OCI-LY7 (cell line): ENCODE measurements around the gene GDE1. TPM values are rescaled to one million over a fixed set of nuclear protein-coding genes. Genes with fewer than 3 reads are reported as not detected.

Experiments
- BruUV-seq: library from RNA; stranded (reverse); fragments of 400-500 nt; replicated peaks from 2 replicates; lab custom pipeline; 2021; lab: Mats Ljungman, UMichigan
- CTCF ChIA-PET: fragments of 300-600 bp; sonication (Branson Sonifier 250); formaldehyde crosslinking; loops from one replicate; lab custom pipeline; 2022; ENCODE audit warnings: antibody characterized with exemption; ENCODE audit not compliant: unreplicated experiment; lab: Charles Lee
- POLR2A ChIA-PET: fragments of 300-600 bp; sonication (Branson Sonifier 250); formaldehyde crosslinking; loops from one replicate; lab custom pipeline; 2022; ENCODE audit warnings: antibody characterized with exemption; lab: Charles Lee
- DNase-seq: peaks from one replicate; pipeline ENCODE4 v3.0.0-alpha.2; 2015; ENCODE audit warnings: low spot score
- H2AFZ ChIP-seq: fragments of 200-600 bp; sonication (generic), shearing (Covaris generic); 2 replicates; pipeline ENCODE4 v1.6.1; 2014; ENCODE audit warnings: mild to moderate bottlenecking, antibody characterized with exemption, low read length, moderate library complexity
- H3K27ac ChIP-seq: fragments of 200-600 bp; sonication (generic); 2 replicates; pipeline ENCODE4 v1.5.1; 2014; ENCODE audit warnings: mixed run types, low read depth, mild to moderate bottlenecking, moderate library complexity, low read length, inconsistent platforms; ENCODE audit not compliant: poor library complexity, severe bottlenecking
- H3K36me3 ChIP-seq: fragments of 200-600 bp; sonication (generic); 2 replicates; pipeline ENCODE4 v1.6.1; 2014; ENCODE audit warnings: mild to moderate bottlenecking, antibody characterized with exemption, low read length, moderate library complexity, mixed read lengths; ENCODE audit not compliant: insufficient read depth
- H3K4me1 ChIP-seq: fragments of 200-600 bp; sonication (generic); 2 replicates; pipeline ENCODE4 v1.5.1; 2014; ENCODE audit warnings: mild to moderate bottlenecking, low read length; ENCODE audit not compliant: insufficient read depth, poor library complexity, severe bottlenecking
- H3K4me2 ChIP-seq: fragments of 200-600 bp; sonication (generic); 2 replicates; pipeline ENCODE4 v1.6.1; 2014; ENCODE audit warnings: mild to moderate bottlenecking, low read length
- H3K4me3 ChIP-seq: fragments of 200-600 bp; sonication (generic); 2 replicates; pipeline ENCODE4 v1.5.1; 2014; ENCODE audit warnings: mild to moderate bottlenecking, low read depth, low read length; ENCODE audit not compliant: poor library complexity, severe bottlenecking
- H3K79me2 ChIP-seq: fragments of 200-600 bp; sonication (generic); 2 replicates; pipeline ENCODE4 v1.6.1; 2016; ENCODE audit warnings: low read depth, mild to moderate bottlenecking, low read length, moderate library complexity, mixed read lengths; ENCODE audit not compliant: insufficient read depth
- H3K9me2 ChIP-seq: fragments of 200-600 bp; sonication (generic); 2 replicates; pipeline ENCODE4 v1.6.1; 2016; ENCODE audit warnings: mild to moderate bottlenecking, low read length, mixed read lengths; ENCODE audit not compliant: insufficient read depth
- H3K9me3 ChIP-seq: fragments of 200-600 bp; sonication (generic); 2 replicates; pipeline ENCODE4 v1.6.1; 2014; ENCODE audit warnings: mild to moderate bottlenecking, mixed run types, low read length, mixed read lengths
- H4K20me1 ChIP-seq: fragments of 200-600 bp; sonication (generic); 2 replicates; pipeline ENCODE4 v1.6.1; 2014; ENCODE audit warnings: mild to moderate bottlenecking, antibody characterized with exemption, low read length, moderate library complexity, mixed read lengths; ENCODE audit not compliant: insufficient read depth
- EZH2phosphoT487 ChIP-seq: fragments of 200-600 bp; sonication (generic); IDR thresholded peaks from 2 replicates; pipeline ENCODE4 v1.6.1; 2018; ENCODE audit warnings: low read depth, borderline replicate concordance, mild to moderate bottlenecking, mixed run types, antibody characterized with exemption, low read length, moderate library complexity, mixed read lengths
- intact Hi-C: fragments of 100-400 bp; cut with micrococcal nuclease; formaldehyde crosslinking; loops from one replicate; pipeline ENCODE4 v1.10.0; 2022; ENCODE audit not compliant: unreplicated experiment
- total RNA-seq, 2 experiments: library from RNA; depleted of rRNA in 1 of 2; stranded (reverse); fragments of >200 nt in 1 of 2; shearing (Covaris generic) in 1 of 2; gene quantifications; 2 replicates each; pipeline ENCODE4 v1.2.3, GENCODE V29; 2014 to 2022
- TF ChIP-seq, protein P1 (sequence below): fragments of 200-600 bp; sonication (generic); conservative IDR thresholded peaks from 2 replicates; pipeline ENCODE4 v1.5.1; 2014; ENCODE audit warnings: mild to moderate bottlenecking, antibody characterized with exemption, low read length, moderate library complexity, mixed read lengths

The GDE1 gene
- total RNA-seq, 2 experiments from 2014 or later, result 23.4 to 30.8 TPM

DNA sequence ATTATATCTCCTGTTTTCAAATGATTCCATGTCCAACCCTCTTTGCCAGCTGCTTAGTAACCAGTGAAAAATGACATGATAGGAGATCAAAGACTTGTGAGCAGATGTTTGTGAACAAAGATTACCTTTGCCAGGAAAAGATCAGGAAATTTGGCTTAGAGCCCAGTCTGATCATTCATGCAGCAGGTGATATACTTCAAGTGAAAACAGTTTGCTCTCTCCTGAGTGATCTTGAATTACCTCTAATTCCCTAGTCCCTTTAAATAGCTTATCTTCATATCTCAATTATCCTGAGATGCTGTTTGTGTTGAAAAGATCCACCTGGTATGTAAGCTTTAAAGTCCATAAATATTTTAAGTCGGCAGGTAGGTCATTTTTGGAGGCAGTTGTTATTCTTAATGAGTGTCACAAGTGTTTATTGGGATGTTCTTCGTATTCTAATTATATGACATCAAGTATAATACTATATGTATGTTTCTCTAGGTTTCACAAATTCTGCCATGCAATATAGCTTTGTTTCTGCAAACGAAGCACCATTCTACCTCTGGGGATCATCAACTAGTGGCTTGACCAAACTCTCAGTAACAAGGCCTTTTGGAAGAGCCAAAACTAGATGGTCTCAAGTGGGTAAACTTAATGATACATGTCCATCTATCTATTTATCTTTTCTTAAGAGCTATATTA is 20.4 kb upstream of the GDE1 start:
- no peaks in the 10 kb centered on the region for H3K79me2 ChIP-seq
- H2AFZ ChIP-seq, result no peak overlapping the region
- CTCF ChIA-PET, result no interaction called here
- DNase-seq, result no peak
- no peak overlapping the region for H3K4me3 ChIP-seq
- H3K4me1 ChIP-seq, result no peaks in the 10 kb centered on the region
- no TSS peak for BruUV-seq
- peaks cover 91% of the 10 kb centered on the region for H3K36me3 ChIP-seq
- no peak overlapping the region for H3K4me2 ChIP-seq
- no peaks in the 10 kb centered on the region for H3K9me2 ChIP-seq
- POLR2A ChIA-PET, result interaction anchor here (0.9 to 1.2 kb wide), 2 partner anchors 18 to 121 kb away, joined by 3 to 11 read pairs; partner anchors contain the start of gene CCP110
- no peak for TF ChIP-seq EZH2phosphoT487
- TF ChIP-seq, protein P1, sequence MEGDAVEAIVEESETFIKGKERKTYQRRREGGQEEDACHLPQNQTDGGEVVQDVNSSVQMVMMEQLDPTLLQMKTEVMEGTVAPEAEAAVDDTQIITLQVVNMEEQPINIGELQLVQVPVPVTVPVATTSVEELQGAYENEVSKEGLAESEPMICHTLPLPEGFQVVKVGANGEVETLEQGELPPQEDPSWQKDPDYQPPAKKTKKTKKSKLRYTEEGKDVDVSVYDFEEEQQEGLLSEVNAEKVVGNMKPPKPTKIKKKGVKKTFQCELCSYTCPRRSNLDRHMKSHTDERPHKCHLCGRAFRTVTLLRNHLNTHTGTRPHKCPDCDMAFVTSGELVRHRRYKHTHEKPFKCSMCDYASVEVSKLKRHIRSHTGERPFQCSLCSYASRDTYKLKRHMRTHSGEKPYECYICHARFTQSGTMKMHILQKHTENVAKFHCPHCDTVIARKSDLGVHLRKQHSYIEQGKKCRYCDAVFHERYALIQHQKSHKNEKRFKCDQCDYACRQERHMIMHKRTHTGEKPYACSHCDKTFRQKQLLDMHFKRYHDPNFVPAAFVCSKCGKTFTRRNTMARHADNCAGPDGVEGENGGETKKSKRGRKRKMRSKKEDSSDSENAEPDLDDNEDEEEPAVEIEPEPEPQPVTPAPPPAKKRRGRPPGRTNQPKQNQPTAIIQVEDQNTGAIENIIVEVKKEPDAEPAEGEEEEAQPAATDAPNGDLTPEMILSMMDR, result no peak
- H3K9me3 ChIP-seq, result no peaks in the 10 kb centered on the region
- H4K20me1 ChIP-seq, result no peaks in the 10 kb centered on the region
- no peak overlapping the region for H3K27ac ChIP-seq
- intact Hi-C loops, result no loop called here

GRCh38 chr16:19540241-19540970 is 18.5 kb upstream of the GDE1 start:
- Histone ChIP-seq H3K9me3 (no peaks in the 10 kb centered on the region), H4K20me1 (no peaks in the 10 kb centered on the region), H3K9me2 (no peaks in the 10 kb centered on the region), H3K4me2 (no peak overlapping the region), H3K36me3 (peaks cover 93% of the 10 kb centered on the region), H3K27ac (no peak overlapping the region), H3K4me1 (no peaks in the 10 kb centered on the region), H2AFZ (no peak overlapping the region), H3K79me2 (no peaks in the 10 kb centered on the region), H3K4me3 (no peak overlapping the region)
- ChIA-PET CTCF (no interaction called here), POLR2A (interaction anchor here (1.0 to 1.6 kb wide), 2 partner anchors 11 to 15 kb away, joined by 3 read pairs; partner anchors contain the start of gene VPS35L)
- intact Hi-C loops, result no loop called here
- BruUV-seq, result no TSS peak
- TF ChIP-seq, protein P1, result no peak
- no peak for TF ChIP-seq EZH2phosphoT487
- no peak for DNase-seq
